HepG2 (cell line): Measurements from ENCODE around the gene PRELID2. TPM values are rescaled to one million over a fixed set of nuclear protein-coding genes. Genes with fewer than 3 reads are reported as not detected.

Experiments used
- ARID5B ChIP-seq: IDR thresholded peaks from 2 replicates; pipeline ENCODE4 v1.4.0; 2020; ENCODE audit warnings: mild to moderate bottlenecking, missing genetic modification reagents
- ARNT2 ChIP-seq: sonication (generic); formaldehyde crosslinking; IDR thresholded peaks from 2 replicates; pipeline ENCODE4 v1.8.0; 2022; ENCODE audit warnings: mild to moderate bottlenecking, low read depth, missing genetic modification reagents, moderate library complexity
- FOXC1 ChIP-seq: sonication (generic); formaldehyde crosslinking; IDR thresholded peaks from 2 replicates; pipeline ENCODE4 v1.8.0; 2022; ENCODE audit warnings: mild to moderate bottlenecking, missing genetic modification reagents, borderline replicate concordance
- GABPA ChIP-seq, 2 experiments: IDR thresholded peaks; 2 replicates each; pipeline ENCODE4 v1.6.1; 2011 to 2016; ENCODE audit warnings: low read depth in 2 of 2, low read length in 1 of 2, missing biosample characterization in 1 of 2, missing genetic modification characterization in 1 of 2
- NBN ChIP-seq: fragments of 450-650 bp; conservative IDR thresholded peaks from 2 replicates; pipeline ENCODE4 v1.6.1; 2017
- NCOR1 ChIP-seq: fragments of 200-600 bp; sonication (generic); IDR thresholded peaks from 2 replicates; pipeline ENCODE4 v1.7.0; 2017; ENCODE audit warnings: antibody characterized with exemption, low read length, borderline replicate concordance
- PAX8 ChIP-seq: sonication (generic); formaldehyde crosslinking; IDR thresholded peaks from 2 replicates; pipeline ENCODE4 v1.8.0; 2022; ENCODE audit warnings: mild to moderate bottlenecking, missing genetic modification reagents, borderline replicate concordance
- REST ChIP-seq, 2 experiments: IDR thresholded peaks; 2 replicates each; pipeline ENCODE4 v1.6.1; 2011 to 2012; ENCODE audit warnings: low read length in 2 of 2, borderline replicate concordance in 1 of 2, low read depth in 1 of 2, mild to moderate bottlenecking in 1 of 2, moderate library complexity in 1 of 2
- SP5 ChIP-seq: IDR thresholded peaks from 2 replicates; pipeline ENCODE4 v1.6.1; 2016; ENCODE audit warnings: low read depth, borderline replicate concordance
- ZFP82 ChIP-seq: sonication (generic); formaldehyde crosslinking; IDR thresholded peaks from 2 replicates; pipeline ENCODE4 v1.5.1; 2020; ENCODE audit warnings: mild to moderate bottlenecking, missing genetic modification reagents, borderline replicate concordance
- ZNF136 ChIP-seq: sonication (generic); formaldehyde crosslinking; IDR thresholded peaks from 2 replicates; pipeline ENCODE4 v1.8.1; 2022; ENCODE audit warnings: low read depth, mild to moderate bottlenecking, moderate library complexity, missing genetic modification reagents
- ZNF180 ChIP-seq: sonication (generic); formaldehyde crosslinking; IDR thresholded peaks from 2 replicates; pipeline ENCODE4 v1.4.0; 2020; ENCODE audit warnings: low read depth, missing genetic modification reagents, borderline replicate concordance
- ZNF280D ChIP-seq: sonication (generic); formaldehyde crosslinking; IDR thresholded peaks from 2 replicates; pipeline ENCODE4 v1.5.1; 2020; ENCODE audit warnings: mild to moderate bottlenecking, missing genetic modification reagents
- ZNF589 ChIP-seq: sonication (generic); formaldehyde crosslinking; conservative IDR thresholded peaks from 2 replicates; pipeline ENCODE4 v1.8.0; 2022; ENCODE audit warnings: mild to moderate bottlenecking, moderate library complexity, missing genetic modification reagents
- ZNF75D ChIP-seq: sonication (generic); formaldehyde crosslinking; IDR thresholded peaks from 2 replicates; pipeline ENCODE4 v1.8.1; 2023; ENCODE audit warnings: missing genetic modification reagents, mild to moderate bottlenecking, borderline replicate concordance
- ZNF768 ChIP-seq: sonication (generic); formaldehyde crosslinking; IDR thresholded peaks from 2 replicates; pipeline ENCODE4 v1.4.0; 2020; ENCODE audit warnings: missing genetic modification reagents
- polyA plus RNA-seq, 8 experiments: library from polyadenylated mRNA; depleted of rRNA in 3 of 8; stranded (reverse) in 7 of 8; unstranded in 1 of 8; fragments of >200 nt; fragmentation: Illumina TruSeq in 4 of 8; extraction: Trizol in 4 of 8; gene quantifications; 2 replicates each; pipeline versions ENCODE4 v1.2.1 to v1.2.3, GENCODE V29; 2011 to 2016; ENCODE audit warnings: low read depth in 4 of 8, missing spikeins in 1 of 8, mixed read lengths in 1 of 8; ENCODE audit not compliant: insufficient read depth in 1 of 8
- total RNA-seq, 5 experiments: library from RNA; depleted of rRNA; stranded (reverse); fragments of >200 nt; fragmentation: Illumina TruSeq; extraction: Trizol; gene quantifications; 2 replicates each; pipeline ENCODE4 v1.2.3, GENCODE V29; 2016; ENCODE audit warnings: low read depth in 1 of 5

Gene PRELID2
- total and polyA plus RNA-seq, 2 of the 13 experiments (the other 11 are each of a cell fraction or from before 2014, with no cell fraction given): 10.0 to 22.9 TPM

- no peak for TF ChIP-seq ZNF280D (CRISPR knock-in tag)
- TF ChIP-seq NBN: no peak
- peak in 1 of 2 experiments; percentile 42; a peak in 1 of 4 replicates for TF ChIP-seq REST (IDR thresholded peaks at IDR 0.05; ENCODE audit: borderline replicate concordance in 1 of 2, low read depth in 1 of 2, low read length in 2 of 2)
- TF ChIP-seq GABPA (IDR thresholded peaks at IDR 0.05; ENCODE audit: low read depth, low read length): no peak
- no peak for TF ChIP-seq GABPA (CRISPR knock-in tag; IDR thresholded peaks at IDR 0.05; ENCODE audit: low read depth)
- TF ChIP-seq ZFP82 (CRISPR knock-in tag): no peak
- TF ChIP-seq ZNF75D (CRISPR knock-in tag): no peak
- no peak for TF ChIP-seq PAX8 (CRISPR knock-in tag)
- TF ChIP-seq FOXC1 (CRISPR knock-in tag): peak; percentile 59; the same call in 1 of the 2 replicates
- peak; percentile 39; the same call in 1 of the 2 replicates for TF ChIP-seq NCOR1
- TF ChIP-seq ARNT2 (CRISPR knock-in tag): 0 out of 2 replicates have a peak, but pooled peaks have one; percentile 61
- TF ChIP-seq ZNF180: no peak
- TF ChIP-seq SP5 (CRISPR knock-in tag): peak; percentile 84
- no peak; the same call in 1 of the 2 replicates for TF ChIP-seq ZNF589 (CRISPR knock-in tag)
- TF ChIP-seq ZNF136 (CRISPR knock-in tag): 0 out of 2 replicates have a peak, but pooled peaks have one; percentile 30
- TF ChIP-seq ZNF768 (CRISPR knock-in tag): no peak
- TF ChIP-seq ARID5B: peak; percentile 81; the same call in 1 of the 2 replicates
Measured at GRCh38 chr5:145834917-145835847, at the start of gene PRELID2 (continued).
